Neural progenitor cell (in vitro differentiated cells): Measurements from ENCODE around the gene DENND4A.

Source experiments
- EZH2phosphoT487 ChIP-seq: fragments of 200-600 bp; sonication (generic); IDR thresholded peaks from 2 replicates; pipeline ENCODE4 v1.6.1; 2017; ENCODE audit warnings: antibody characterized with exemption
- TF ChIP-seq, protein P1 (sequence below): fragments of 200-600 bp; sonication (generic); IDR thresholded peaks from 2 replicates; pipeline ENCODE4 v1.5.1; 2017; ENCODE audit warnings: antibody characterized with exemption, mild to moderate bottlenecking

DNA sequence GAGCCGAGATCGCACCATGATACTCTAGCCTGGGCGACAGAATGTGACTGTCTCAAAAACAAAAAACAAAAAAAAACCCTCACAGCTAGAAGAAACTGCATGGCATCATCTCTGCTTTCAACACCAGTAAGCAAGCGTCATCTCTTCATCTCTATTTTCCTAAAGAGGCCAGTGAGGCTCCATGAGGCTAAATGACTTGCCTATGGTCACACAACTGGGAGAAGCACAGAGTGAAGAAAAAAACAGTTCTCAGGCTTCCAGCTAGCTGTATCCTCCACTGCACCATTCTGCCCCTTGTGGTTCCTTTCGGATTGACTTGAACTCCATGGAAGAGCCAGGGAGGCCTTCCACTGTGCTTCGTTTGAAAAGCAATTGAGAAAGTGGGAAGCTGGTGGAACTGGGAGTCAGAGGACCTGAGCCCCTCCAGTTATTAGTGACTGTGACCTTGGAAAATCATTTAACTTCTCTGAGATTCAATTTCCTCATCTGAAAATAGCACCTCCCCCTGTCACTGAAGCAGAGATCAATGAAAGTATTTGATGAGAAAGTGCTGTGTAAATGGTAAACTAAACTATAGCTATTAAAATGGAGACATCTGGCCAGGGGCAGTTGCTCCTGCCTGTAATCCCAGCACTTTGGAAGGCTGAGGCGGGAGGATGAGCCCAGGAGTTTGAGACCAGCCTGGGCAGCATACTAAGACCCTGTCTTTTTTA is 32.1 kb upstream of the DENND4A start:
- TF ChIP-seq, protein P1, sequence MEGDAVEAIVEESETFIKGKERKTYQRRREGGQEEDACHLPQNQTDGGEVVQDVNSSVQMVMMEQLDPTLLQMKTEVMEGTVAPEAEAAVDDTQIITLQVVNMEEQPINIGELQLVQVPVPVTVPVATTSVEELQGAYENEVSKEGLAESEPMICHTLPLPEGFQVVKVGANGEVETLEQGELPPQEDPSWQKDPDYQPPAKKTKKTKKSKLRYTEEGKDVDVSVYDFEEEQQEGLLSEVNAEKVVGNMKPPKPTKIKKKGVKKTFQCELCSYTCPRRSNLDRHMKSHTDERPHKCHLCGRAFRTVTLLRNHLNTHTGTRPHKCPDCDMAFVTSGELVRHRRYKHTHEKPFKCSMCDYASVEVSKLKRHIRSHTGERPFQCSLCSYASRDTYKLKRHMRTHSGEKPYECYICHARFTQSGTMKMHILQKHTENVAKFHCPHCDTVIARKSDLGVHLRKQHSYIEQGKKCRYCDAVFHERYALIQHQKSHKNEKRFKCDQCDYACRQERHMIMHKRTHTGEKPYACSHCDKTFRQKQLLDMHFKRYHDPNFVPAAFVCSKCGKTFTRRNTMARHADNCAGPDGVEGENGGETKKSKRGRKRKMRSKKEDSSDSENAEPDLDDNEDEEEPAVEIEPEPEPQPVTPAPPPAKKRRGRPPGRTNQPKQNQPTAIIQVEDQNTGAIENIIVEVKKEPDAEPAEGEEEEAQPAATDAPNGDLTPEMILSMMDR = peak; percentile 62
- TF ChIP-seq EZH2phosphoT487 = no peak
